ENCODE data around the gene CNGA2.

DNA sequence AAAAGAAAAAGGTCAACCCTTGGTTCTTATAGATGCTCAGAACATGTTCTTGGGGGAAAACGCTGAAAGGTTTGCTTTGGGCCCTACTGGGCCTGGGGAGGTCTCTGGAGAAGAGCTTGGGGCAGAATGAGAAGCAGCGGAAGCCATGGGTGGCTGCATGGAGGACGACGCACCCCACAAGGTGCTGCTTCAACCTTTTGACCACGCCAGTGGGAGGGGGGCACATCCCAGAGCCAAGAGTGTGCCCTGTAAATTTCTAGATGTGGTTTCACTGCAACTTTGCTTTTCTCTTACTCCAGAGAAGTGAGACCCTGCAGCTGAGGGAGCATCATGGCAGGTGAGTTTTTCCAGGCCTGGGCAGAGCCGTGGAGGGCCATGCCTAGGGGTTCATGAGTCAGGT lies 36.1 kb upstream of the CNGA2 start:
- TF ChIP-seq CEBPB (IDR thresholded peaks at IDR 0.05; ENCODE audit: low read depth) (no peak), YY1 (IDR thresholded peaks at IDR 0.05; ENCODE audit: extremely low read depth, insufficient replicate concordance, low read depth, low read length) (no peak), CTCF (IDR thresholded peaks at IDR 0.05 in 2 of 3, conservative IDR thresholded peaks at IDR 0.05 in 1 of 3; ENCODE audit: borderline replicate concordance in 1 of 3, insufficient read depth in 1 of 3, low read depth in 2 of 3, low read length in 2 of 3) (no peak), EZH2 (IDR thresholded peaks at IDR 0.05) (no peak)
- TF ChIP-seq, protein P1, sequence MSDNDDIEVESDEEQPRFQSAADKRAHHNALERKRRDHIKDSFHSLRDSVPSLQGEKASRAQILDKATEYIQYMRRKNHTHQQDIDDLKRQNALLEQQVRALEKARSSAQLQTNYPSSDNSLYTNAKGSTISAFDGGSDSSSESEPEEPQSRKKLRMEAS (IDR thresholded peaks at IDR 0.05), result no peak
- TF ChIP-seq, protein P2, sequence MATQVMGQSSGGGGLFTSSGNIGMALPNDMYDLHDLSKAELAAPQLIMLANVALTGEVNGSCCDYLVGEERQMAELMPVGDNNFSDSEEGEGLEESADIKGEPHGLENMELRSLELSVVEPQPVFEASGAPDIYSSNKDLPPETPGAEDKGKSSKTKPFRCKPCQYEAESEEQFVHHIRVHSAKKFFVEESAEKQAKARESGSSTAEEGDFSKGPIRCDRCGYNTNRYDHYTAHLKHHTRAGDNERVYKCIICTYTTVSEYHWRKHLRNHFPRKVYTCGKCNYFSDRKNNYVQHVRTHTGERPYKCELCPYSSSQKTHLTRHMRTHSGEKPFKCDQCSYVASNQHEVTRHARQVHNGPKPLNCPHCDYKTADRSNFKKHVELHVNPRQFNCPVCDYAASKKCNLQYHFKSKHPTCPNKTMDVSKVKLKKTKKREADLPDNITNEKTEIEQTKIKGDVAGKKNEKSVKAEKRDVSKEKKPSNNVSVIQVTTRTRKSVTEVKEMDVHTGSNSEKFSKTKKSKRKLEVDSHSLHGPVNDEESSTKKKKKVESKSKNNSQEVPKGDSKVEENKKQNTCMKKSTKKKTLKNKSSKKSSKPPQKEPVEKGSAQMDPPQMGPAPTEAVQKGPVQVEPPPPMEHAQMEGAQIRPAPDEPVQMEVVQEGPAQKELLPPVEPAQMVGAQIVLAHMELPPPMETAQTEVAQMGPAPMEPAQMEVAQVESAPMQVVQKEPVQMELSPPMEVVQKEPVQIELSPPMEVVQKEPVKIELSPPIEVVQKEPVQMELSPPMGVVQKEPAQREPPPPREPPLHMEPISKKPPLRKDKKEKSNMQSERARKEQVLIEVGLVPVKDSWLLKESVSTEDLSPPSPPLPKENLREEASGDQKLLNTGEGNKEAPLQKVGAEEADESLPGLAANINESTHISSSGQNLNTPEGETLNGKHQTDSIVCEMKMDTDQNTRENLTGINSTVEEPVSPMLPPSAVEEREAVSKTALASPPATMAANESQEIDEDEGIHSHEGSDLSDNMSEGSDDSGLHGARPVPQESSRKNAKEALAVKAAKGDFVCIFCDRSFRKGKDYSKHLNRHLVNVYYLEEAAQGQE (IDR thresholded peaks at IDR 0.05; ENCODE audit: low read depth), result no peak
